GM10847 (cell line): ENCODE results near the gene SP7.

Source experiments
- POLR2A ChIP-seq: IDR thresholded peaks from 2 replicates; pipeline ENCODE4 v1.6.1; 2011; ENCODE audit not compliant: insufficient read length; ENCODE audit errors: extremely low read depth

Gene SP7

GRCh38 chr12:53328043-53328435 lies 8.1 kb downstream of the SP7 start:
- TF ChIP-seq POLR2A, result no peak

DNA sequence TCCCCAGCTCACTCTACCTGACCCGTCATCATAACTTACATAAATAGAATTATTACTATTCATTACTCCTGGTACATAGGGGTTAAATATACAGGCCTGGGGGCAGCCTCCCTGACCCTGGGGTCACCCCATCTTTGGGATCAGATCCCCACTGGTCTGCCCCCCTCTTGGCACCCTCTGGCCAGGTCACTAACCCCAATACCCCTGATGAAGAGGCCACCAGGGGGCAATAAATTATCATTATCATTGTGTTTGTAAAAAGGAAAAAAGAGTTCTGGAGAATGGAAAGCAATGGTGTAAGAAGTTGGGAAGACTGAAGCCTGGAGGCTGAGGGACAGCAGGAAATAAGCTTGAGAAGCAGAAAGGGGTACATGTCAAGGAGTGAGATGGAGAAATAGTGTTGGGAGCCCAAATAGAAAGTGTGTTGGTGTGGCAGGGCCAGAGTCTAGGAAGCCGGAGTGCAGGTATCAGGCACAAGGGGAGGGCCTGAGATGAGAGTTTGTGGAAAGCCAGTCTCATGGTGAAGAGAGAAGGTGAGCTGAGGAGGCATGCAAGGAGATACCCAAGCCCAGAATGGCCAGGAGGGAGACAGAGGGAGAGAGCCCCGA lies 8.6 kb downstream of the SP7 start:
- TF ChIP-seq POLR2A, result no peak

GRCh38 chr12:53326460-53327185 lies 9.5 kb downstream of the SP7 start:
- TF ChIP-seq POLR2A, result no peak

DNA sequence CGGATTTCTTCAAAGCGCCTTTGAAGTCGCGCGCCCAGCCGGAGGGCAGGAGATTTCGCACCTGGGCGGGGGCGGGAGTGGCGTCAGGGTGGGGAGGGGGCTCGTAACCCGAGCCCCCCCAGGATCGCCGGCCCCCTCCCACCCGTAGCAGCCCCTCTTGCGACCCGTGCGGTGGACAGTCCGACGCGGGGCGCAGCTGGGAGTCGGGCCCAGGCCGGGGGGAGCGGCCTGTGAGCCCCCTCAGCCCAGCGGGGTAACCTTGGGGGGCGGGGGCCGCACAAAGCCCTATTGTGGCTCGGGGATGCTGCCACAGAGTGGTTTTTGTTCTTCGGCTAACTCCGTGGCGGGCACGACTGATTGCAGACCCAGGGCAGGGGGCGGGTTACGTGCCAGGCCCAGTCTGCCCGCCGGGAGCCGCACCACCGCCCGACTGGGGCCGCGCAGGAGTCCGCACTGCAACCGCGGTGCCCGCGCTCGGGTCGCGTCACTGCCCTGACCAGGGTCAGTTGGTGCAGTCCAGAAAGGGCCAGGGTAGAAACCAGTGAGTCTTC lies 10.6 kb downstream of the SP7 start:
- no peak for TF ChIP-seq POLR2A

- TF ChIP-seq POLR2A, result peak; percentile 57
Observed at GRCh38 chr12:53324779-53325510, 11.2 kb downstream of the SP7 start.

- TF ChIP-seq POLR2A, result no peak
Observed at GRCh38 chr12:53324113-53324778, 11.9 kb downstream of the SP7 start.

DNA sequence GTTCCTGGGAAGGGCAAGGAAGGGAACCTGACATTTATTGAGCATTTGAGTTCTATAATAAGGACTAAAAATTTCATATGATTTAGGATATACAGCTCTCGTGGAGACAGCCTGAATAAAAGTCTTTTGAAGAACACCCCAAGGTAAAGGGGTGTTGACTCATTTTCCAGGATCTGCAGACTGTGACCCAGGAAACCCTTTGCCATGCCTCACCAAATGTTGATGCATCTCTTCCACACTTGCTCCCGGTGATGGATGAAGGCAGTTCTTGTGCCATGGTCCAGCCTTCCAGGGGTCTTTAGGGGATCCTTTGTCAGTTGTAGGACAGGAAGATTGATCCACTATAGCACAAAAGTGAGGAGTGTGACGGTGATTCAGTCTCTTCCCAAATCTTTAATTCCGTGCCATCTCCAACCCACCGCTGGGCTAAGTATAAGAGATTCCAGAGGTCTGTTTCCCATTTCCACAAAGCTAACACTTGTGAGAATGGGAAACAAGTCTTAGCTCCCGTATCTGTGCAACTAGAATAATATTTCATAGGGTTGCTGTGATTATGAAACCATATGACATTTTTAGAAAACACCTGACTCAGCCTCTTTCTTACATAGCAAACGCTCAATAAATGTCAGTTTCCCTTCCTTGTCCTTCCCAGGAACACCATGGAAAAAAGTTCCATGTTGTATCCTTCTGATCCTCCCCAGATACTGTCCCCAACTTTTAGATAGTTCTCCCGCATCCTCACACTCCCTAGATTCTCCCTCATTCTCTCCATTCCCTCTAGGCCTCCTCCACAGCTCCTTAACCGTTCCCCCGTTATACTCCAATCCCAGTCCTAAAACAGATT lies 15.6 kb downstream of the SP7 start:
- no peak for TF ChIP-seq POLR2A

GRCh38 chr12:53313996-53314395 lies 22.2 kb downstream of the SP7 start:
- TF ChIP-seq POLR2A, result no peak

GRCh38 chr12:53308276-53308675 lies 27.9 kb downstream of the SP7 start:
- TF ChIP-seq POLR2A, result no peak

DNA sequence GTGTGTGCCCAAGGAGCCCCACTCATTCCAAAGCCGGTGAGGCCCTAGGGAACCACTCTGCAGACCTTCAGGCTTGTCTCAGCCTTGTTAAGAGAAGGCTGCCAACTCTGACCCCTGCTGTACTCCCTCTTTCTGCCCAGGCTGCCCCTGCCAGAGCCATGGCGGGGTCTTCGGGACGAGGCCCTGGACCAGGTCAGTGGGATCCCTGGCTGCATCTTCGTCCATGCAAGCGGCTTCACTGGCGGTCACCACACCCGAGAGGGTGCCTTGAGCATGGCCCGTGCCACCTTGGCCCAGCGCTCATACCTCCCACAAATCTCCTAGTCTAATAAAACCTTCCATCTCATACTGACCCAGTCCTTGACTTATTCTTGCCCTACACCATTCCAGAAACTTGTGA lies 29.3 kb downstream of the SP7 start:
- no peak for TF ChIP-seq POLR2A

DNA sequence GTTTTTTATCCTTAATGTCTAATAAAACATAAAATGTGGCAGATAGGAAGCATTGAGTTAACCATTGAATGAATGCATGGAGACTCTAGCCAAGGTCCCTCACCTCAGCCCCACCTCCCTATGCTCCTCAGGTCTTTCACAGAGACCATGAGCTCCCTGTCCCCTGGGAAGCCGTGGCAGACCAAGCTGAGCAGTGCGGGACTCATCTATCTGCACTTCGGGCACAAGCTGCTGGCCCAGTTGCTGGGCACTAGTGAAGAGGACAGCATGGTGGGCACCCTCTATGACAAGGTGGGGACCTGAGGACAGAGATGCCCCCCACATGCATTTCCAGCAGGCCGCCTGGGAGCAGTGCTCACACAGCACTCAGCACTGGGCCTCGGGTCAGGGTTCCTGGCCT lies 33.3 kb downstream of the SP7 start:
- TF ChIP-seq POLR2A, result no peak

- no peak for TF ChIP-seq POLR2A
Observed at GRCh38 chr12:53300187-53300586, 36.0 kb downstream of the SP7 start.

DNA sequence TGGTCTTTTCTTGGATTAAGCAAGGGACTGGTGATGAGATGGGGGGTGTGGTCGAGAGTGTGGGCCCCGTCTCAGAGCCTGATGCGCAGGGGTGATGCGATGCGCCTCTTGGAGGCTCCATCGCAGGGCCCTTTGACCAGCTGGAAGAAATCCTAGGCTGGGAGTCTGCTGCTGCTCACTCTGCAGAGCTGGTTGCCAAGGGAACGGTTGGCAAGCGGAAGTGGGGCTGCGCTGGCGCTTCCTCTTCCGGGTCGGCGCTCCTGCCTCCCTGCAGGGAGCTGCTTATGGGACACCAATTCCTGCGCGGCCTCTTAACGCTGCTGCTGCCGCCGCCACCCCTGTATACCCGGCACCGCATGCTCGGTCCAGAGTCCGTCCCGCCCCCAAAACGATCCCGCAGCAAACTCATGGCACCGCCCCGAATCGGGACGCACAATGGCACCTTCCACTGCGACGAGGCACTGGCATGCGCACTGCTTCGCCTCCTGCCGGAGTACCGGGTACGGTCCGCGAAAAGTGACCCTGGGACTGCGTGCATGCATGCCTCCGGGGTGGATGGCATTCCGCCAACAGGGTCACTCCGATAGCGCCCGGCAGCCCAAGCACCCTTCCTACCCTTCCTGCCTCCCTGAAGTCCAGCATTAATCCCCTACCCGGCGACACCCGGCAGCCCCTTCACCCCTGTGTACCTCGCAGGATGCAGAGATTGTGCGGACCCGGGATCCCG lies 36.5 kb downstream of the SP7 start, which contains the start of gene MYG1:
Gene MYG1, plus strand, starts transcription at position 242 of the 727 bp plus-strand sequence. Its CDS starts 43 bp downstream, at position 285.
- TF ChIP-seq POLR2A, result peak; percentile 73

GRCh38 chr12:53299101-53299453 lies 37.1 kb downstream of the SP7 start:
- TF ChIP-seq POLR2A, result no peak

DNA sequence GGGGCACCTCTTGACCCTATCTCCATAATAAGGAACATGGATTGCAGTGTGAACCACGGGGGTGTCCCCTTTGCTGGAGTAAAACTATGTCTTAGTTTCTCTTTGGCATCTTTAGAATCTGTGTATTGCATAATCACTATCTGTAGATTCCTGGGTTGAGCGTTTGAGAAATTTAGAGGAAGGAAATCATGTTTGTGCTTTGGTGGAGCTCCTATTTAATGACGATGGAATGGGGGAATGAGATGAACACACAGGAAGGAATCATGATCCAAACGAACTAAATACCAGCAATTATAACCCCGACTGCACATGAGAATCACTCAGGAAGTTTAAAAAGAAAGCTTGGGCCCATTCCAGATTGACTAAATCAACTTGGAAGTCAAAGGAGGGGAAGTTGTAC lies 38.0 kb downstream of the SP7 start:
- no peak for TF ChIP-seq POLR2A

- no peak for TF ChIP-seq POLR2A
Observed at GRCh38 chr12:53295891-53296219, 40.3 kb downstream of the SP7 start.
